Glutamatergic neuron (in vitro differentiated cells): ENCODE measurements around the gene OR6K2. TPM values are rescaled to one million over a fixed set of nuclear protein-coding genes. Genes with fewer than 3 reads are reported as not detected.

Source experiments
- DNase-seq: peaks from one replicate; pipeline ENCODE4 v3.0.0; 2022
- H3K27ac Mint-ChIP-seq: one replicate; pipeline ENCODE4 v1.8.0; 2020; ENCODE audit warnings: mild to moderate bottlenecking, mixed read lengths, inconsistent platforms; ENCODE audit not compliant: unreplicated experiment
- H3K27me3 Mint-ChIP-seq: one replicate; pipeline ENCODE4 v1.8.0; 2020; ENCODE audit warnings: mild to moderate bottlenecking, moderate library complexity, mixed read lengths, inconsistent platforms; ENCODE audit not compliant: unreplicated experiment
- H3K36me3 Mint-ChIP-seq: one replicate; pipeline ENCODE4 v1.8.0; 2020; ENCODE audit warnings: mild to moderate bottlenecking, mixed read lengths, inconsistent platforms; ENCODE audit not compliant: unreplicated experiment
- H3K4me1 Mint-ChIP-seq: one replicate; pipeline ENCODE4 v1.8.0; 2020; ENCODE audit warnings: mild to moderate bottlenecking, low read depth, mixed read lengths, inconsistent platforms; ENCODE audit not compliant: unreplicated experiment
- H3K4me3 Mint-ChIP-seq: one replicate; pipeline ENCODE4 v1.8.0; 2020; ENCODE audit warnings: mild to moderate bottlenecking, mixed read lengths, inconsistent platforms; ENCODE audit not compliant: unreplicated experiment
- H3K9me3 Mint-ChIP-seq: one replicate; pipeline ENCODE4 v1.8.0; 2020; ENCODE audit warnings: mild to moderate bottlenecking, moderate library complexity, mixed read lengths, inconsistent platforms; ENCODE audit not compliant: unreplicated experiment
- total RNA-seq: library from RNA; stranded (reverse); fragmentation: NEBNext Ultra II Directional; extraction: Animal tissue kit (Norgen Biotek cat#: 25700); gene quantifications from one replicate; pipeline ENCODE4 v1.2.1, GENCODE V29; 2021; ENCODE audit not compliant: unreplicated experiment
- TF ChIP-seq, protein P1 (sequence below): fragments of 200-600 bp; sonication (generic); IDR thresholded peaks from one replicate; pipeline ENCODE4 v1.5.0; 2021; ENCODE audit not compliant: partially characterized antibody, unreplicated experiment

The OR6K2 gene
- total RNA-seq, 1 donor from 2014 or later: not detected

DNA sequence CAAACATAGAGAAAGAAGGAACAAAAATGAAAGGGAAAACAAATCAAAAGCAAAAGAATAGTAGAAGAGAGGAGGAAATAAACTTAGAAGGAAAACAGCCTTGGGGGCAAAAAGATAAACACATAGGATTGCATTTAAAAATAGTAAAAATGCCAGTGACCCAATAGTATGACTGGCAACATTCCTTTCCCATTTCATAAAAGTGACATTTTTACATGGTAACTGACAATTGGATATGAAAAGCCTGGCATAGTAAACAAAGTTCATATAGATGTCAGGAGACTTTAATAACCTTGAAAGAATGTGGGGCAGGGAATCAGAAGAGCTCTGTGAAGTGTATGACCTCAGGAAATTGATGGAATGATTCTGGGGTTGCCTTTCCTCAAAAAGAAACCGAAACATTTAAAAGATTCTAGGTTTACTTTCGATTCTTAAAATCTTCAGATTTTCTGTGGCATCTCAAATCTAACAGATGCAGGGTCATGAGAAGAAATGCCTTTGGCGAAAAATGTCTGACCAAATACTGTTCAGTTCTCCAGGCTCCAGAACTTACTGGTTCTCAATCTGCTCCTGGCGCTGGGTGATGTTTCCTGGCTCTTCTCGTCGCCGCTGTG, 47.6 kb downstream of the OR6K2 start:
- Mint-ChIP-seq H3K36me3 (no peaks in the 10 kb centered on the region), H3K4me3 (no peak overlapping the region), H3K4me1 (no peaks in the 10 kb centered on the region), H3K27ac (no peak overlapping the region), H3K27me3 (peaks cover 2% of the 10 kb centered on the region), H3K9me3 (no peaks in the 10 kb centered on the region)
- DNase-seq: no peak
- TF ChIP-seq, protein P1, sequence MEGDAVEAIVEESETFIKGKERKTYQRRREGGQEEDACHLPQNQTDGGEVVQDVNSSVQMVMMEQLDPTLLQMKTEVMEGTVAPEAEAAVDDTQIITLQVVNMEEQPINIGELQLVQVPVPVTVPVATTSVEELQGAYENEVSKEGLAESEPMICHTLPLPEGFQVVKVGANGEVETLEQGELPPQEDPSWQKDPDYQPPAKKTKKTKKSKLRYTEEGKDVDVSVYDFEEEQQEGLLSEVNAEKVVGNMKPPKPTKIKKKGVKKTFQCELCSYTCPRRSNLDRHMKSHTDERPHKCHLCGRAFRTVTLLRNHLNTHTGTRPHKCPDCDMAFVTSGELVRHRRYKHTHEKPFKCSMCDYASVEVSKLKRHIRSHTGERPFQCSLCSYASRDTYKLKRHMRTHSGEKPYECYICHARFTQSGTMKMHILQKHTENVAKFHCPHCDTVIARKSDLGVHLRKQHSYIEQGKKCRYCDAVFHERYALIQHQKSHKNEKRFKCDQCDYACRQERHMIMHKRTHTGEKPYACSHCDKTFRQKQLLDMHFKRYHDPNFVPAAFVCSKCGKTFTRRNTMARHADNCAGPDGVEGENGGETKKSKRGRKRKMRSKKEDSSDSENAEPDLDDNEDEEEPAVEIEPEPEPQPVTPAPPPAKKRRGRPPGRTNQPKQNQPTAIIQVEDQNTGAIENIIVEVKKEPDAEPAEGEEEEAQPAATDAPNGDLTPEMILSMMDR: no peak

Other genes with a start within 250 kb of the OR6K2 start
- gene OR10K1, start 238.8 kb downstream of the OR6K2 start, total RNA-seq: not detected
- gene OR10R2, start 228.4 kb downstream of the OR6K2 start, total RNA-seq: not detected
- gene OR6Y1, start 146.2 kb downstream of the OR6K2 start, total RNA-seq: not detected
- not detected for gene OR6P1, start 130.1 kb downstream of the OR6K2 start, total RNA-seq
- not detected for gene OR10X1, start 120.8 kb downstream of the OR6K2 start, total RNA-seq
- gene OR10Z1, start 95.4 kb downstream of the OR6K2 start, total RNA-seq: not detected
- gene SPTA1, start 13.9 kb downstream of the OR6K2 start, total RNA-seq: not detected
- not detected for gene OR6K3, start 20.1 kb upstream of the OR6K2 start, total RNA-seq
- not detected for gene OR6K6, start 54.1 kb upstream of the OR6K2 start, total RNA-seq
- not detected for gene OR6N1, start 71.5 kb upstream of the OR6K2 start, total RNA-seq
- gene OR6N2, start 80.6 kb upstream of the OR6K2 start, total RNA-seq: not detected
- gene MNDA, start 130.7 kb upstream of the OR6K2 start, total RNA-seq: not detected
- gene PYHIN1, start 230.9 kb upstream of the OR6K2 start, total RNA-seq: not detected